GM21447 (cell line): ENCODE data around the gene MYO18A.

Experiments
- ATAC-seq: cut with Tn5 transposase; IDR thresholded peaks from one replicate; pipeline ENCODE4 v1.9.1; 2021; ENCODE audit not compliant: unreplicated experiment

MYO18A gene

DNA sequence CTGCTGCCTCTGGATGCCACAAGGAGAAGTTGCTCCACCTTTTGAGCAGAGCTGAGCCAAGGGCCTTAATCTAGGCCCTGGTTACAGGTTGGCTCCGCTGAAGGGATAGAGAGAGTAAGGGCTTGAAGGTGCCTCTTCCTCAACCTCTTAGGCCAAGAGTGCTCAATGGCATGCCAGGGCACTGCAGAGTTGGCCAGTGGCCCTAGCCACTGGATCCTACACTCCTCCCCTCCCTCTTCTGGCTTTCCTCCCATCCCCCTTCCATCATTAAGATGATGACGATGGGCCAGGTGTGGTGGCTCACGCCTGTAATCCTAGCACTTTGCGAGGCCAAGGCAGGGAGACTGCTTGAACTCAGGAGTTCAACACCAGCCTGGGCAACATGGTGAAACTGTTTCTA is 50.5 kb downstream of the MYO18A start:
- no peak for ATAC-seq

DNA sequence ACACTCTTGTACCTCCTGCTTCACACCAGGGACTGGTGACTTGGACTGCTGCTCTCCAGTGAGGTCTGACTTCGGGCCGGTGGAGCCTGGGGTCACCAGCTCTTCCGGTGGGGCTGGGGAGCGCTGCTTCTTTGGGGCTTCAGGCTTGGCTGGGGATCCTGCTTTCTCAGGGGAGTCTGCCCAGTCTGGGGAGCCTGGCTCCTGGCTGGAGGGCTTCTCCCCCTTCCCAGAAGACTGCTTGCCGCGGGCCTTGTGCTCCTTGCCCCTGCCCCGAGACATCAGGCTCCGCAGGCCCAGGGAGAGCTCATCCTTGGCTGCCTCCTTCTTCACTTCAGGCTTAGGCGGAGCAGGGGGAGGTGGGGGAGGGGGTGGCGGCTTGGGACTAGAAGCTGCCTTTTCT is 52.4 kb downstream of the MYO18A start:
- no peak for ATAC-seq

DNA sequence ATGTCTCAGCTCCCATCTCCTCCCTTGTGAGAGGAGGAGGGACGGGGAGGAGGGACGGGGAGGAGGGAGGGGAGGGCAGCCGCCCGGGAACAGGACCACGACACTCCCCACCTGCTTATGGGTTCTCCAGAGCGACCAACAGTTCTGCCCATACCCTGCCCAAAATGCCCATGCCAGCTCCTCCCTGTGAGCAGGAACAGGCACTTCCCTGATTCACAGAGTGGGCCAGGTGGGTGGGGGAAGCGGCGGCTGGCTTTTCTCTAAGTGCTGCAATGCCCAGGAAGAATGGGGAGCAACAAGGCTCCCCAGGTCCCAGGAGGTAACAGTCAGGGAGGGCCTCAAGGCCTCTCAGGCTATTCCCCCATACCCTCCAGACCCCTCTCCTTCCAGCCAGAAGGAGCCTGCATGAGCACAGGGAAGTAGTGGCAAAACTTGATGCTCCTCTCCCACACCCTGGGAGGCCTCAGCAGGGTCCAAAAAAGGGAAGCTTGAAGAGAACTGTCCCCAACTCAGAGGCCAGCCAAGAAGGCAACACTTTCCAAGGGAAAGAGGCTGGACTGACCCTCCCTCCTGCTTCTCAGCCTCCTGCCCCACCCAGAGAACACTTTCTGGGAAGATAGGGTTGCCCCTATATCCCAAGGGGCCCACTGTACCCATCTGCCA is 53.8 kb downstream of the MYO18A start:
- no peak for ATAC-seq

DNA sequence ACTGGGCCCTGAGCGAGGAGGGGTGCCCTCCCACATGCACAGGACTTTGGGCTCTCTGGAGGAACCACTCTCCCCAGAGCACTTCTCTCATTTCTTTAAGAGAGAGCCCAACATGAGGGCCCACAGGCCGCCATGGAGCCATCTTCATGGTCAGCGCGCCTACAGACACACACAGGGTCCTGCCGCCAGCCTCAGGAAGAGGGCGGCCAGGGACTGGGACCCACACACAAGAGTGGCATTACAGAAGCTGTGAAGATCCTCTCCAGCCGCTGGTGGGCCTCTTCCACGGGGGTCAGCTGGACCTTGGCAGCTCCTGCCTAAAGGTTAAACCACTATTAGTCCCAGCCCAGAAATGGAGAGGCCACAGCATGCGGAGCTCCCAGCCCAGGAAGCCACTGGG is 54.5 kb downstream of the MYO18A start:
- no peak for ATAC-seq

DNA sequence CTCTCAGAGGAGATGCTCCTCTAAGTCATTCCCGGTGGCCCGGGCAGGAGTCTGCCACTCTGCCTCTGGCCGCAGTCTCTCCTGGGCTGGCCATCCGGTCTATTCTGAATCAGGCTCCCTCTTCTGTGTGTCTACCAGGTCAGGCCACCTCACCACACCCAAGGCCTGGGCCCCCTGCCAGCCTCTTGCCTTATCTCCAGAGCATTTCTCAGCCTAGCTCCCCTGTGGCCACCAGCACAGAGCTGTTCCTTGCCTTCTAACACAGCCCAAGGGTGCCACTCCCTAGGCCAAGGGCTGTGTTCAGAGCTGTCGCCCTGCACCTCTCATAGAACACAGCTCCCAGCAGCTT is 55.3 kb downstream of the MYO18A start:
- no peak for ATAC-seq

DNA sequence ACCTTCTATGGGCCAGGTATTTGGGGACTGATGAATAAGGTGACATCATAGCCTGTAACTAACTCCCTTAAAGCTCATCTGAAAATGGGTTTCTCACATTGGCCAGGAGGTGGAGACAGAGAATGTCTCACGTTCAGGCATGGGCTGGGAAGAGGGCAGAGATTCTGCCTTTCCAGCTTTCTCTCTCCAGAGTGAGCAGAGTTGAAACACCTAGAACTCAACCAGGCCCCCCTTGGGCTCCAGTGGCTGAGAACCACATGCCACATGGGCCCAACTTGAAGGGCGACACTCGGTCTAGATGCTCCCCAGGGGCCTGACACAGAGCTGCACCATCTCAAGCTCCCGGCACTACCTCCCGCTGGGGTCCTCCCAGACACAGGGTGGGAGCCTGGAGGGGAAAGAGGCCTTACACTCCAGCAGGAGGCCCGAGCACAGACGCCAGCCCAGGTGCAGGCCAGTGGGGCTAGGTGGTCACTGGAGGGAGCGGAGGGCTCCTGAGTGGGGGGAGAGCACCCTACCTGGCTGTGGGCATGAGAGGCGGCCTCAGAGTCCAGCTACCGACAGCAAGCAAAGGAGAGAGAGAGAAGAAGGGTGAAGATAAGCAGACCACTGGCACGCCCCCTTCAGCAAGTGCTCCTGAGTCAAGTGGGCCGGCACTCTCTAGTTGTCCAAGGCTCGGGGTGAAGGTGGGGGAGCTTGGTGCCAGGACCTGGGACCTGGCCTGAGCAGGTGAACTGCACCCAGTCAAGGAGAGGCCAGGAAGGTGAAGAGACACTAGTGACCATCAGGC is 55.9 kb downstream of the MYO18A start:
- no peak for ATAC-seq

DNA sequence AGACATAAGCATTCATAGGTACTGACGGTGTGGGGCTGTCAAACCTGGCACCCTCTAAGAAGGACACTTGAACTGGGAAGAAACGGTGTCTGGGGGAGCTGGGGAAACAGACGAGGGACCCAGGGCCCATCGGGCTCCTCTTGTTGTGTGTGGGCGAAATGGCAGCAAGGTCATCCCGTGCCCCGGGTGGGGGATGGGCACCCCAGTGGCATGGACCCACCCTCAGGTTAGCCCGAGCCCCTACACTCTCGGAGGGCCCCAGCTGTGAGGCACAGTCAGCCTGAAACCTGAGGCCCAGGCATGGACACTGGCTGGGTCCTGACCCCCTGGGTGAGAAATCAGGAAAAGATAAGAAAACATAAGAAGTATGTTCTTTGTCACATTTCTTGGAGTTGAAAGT is 57.1 kb downstream of the MYO18A start:
- ATAC-seq: no peak

DNA sequence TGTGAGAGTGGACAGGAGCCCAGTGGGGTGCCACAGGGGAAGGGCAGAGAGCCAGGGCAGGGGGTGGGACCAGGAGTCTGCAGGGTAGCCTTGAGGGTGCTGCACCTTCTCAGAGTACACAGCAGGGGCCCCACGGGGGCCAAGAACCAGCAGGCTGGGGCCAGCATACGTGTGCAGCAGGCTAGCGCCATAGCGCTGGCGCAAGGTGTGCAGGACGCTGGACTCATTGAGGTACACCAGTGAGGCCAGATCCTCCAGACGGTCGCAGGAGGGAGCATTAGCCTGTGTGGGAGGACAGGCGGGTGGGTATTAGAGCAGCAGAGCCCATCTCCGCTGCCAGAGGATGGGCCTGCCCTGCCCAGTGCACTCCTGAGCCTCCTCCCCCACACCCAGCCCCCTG is 58.8 kb downstream of the MYO18A start:
- no peak for ATAC-seq

DNA sequence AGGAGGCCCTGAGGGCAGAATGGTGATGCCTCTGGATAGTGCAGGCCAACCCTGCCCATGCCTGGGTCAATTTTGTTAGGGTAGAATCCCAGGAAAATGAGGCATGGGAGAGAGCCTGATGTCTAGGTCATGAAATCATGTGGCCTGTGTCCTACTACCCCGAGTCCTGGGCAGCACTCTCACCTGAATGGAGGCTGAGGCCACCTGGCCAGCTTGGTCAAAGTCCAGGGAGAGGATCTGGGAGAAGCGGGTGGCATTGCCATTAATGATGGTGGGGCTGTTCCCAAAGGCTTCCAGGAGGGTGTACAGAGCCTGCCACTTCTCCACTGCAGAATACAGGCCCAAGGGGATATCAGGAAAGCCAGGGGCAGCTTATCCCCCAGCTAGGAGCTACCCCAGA is 59.8 kb downstream of the MYO18A start:
- no peak for ATAC-seq

DNA sequence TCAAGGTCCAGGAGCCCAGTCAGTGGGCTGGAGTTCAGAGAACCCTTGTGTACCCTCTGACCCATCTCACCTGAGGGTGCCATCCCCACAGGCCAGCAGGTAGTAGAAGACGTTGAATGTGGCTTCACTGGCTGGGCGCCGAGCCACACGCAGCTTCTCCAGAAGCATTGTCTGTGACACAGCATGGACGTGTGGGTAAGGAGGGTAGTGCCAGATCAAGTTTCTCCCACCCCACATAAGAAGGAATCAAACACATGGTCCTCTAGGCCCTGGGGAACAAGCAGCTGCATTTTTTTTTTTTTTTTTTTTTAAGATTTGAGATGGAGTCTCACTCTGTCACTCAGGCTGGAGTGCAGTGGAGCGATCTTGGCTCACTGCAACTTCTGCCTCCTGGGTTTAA is 60.9 kb downstream of the MYO18A start:
- no peak for ATAC-seq

DNA sequence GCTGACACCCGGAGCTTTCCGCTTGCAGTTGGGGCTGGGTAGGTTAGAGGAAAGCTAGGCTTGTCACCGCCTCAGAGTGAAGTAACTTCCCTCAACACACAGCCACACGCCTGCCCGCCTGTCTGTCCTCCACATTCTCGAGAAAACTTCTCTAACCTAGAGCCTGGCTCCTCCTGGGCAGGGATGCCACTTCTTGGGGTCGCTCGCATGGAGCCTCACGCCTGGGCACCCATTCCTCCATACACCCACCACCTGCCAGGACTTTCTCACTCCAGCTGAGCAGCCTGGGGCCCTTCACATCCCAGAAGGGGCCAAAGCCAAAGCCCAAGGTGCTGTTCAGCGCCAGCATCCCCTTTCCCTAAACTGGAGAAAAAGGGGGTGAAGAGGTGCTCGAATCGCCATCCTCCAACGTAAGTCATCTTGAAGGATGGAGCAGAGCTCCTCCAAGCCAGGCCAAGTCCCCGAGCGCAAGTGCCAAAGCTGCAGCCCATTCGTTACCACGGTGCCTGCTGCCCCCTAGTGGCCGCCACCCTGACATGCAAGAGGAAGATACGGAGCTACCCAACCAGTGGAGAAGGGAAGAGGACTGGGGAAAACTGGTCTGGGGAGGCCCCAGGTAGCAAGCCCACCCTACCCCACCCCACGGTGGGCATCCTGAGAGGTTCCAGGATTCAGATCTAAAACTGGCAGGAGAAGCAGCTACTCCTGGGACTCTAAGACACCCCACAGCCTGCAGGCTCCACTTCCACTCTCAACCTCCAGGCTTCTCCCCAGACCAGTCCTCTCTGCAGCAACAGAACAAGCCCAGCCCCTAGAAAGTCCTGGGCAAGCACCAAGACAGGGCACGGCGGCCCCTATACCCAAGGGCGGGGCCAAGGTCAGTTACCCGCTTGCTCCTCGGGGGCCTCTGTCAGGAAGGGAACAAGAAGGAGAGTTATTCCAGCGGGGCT is 63.1 kb downstream of the MYO18A start:
- ATAC-seq: no peak

DNA sequence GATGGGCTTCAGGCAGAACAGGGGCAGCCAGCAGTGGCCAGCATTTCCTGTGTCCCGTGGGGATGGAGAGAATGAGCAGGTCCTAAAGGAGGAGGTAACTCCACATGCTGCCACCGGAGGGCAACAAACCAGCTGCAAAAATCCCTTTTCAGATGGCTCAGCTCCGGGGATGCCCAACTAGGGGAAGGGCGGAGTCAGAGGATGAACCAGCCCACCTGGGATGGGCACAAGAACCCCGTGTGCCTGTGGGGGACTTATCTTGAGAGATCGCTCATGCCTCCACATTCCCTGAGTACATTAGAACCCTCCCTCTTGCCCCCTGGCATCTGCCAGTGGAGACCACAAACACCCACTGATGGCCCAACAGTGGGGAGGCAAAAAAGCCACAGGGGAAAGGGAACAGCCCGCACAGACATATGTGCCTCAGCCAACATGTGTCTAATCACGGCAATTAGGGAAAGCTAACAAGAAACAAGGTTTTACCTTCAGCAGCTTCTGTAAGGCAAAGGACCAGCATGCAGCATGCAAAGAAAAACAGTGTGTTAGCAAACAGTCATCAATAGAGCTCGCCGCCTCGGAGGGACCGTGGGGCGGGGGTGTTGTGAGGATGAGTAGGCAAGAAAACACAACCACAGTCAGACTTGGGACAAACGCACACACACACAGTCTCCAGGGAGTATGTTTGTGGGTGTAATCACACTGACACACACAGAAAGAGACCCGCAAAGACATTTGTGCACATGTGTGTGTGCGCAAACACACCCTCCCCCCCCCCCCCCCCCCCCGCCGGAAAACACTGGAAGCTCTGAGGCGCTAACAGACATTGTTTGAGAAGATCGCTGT is 64.0 kb downstream of the MYO18A start:
- no peak for ATAC-seq

DNA sequence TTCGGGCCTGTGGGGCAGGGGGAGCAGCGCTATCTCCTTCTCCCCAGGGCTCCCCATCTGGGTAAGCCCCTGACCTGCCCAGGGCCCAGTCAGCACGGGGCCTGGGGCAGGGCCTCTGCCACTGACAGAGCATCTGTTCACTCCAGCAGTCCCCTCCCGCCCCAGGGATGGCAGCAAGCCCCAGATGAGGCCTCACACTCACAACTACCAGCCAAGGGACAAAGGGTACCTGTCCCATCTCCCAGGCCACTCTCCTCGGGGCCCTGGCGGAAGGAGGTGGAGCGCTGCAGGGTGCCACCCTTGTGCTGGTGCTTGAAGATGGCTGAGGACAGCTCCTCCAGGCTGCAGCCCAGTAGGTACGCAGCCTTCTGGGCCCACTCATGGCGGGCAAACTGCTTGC is 64.8 kb downstream of the MYO18A start:
- ATAC-seq: no peak

DNA sequence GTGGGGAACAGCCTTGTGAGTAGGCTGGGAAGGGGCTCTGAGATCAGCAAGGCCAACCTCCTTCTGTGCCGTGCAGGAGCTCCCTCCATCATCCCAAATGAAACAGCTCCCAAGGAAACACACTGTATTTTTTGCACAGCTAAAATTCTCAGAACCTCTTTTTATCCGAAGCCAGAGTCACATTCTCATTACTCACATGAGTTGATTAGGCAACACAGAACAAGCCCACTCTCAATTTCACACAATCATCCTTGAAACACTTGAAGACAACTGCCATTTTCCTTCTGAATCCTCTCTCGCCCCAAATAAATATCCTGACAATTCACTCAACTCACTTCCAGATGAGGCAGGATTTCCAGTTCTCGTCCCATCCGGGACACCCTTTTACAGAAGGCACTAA is 66.1 kb downstream of the MYO18A start:
- no peak for ATAC-seq

DNA sequence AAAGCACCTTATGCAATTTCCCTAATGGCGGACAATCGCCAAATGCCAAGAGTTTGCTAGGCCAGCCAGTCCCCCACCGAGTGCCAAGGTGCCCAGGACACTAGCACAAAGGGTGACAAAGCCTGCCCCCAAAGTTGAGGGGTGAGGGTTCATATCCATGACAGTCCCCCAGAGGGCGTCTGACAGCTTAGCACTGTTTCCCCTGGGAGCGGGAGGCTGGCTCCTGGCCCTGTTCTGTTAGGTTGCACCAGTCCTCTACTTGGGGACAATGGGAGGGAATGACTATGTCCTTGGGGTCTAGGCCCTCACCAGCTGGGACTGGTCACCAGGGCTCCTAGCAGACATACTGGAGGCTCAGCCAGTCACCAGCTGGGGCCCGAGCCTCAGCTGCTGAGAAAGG is 66.9 kb downstream of the MYO18A start:
- no peak for ATAC-seq

DNA sequence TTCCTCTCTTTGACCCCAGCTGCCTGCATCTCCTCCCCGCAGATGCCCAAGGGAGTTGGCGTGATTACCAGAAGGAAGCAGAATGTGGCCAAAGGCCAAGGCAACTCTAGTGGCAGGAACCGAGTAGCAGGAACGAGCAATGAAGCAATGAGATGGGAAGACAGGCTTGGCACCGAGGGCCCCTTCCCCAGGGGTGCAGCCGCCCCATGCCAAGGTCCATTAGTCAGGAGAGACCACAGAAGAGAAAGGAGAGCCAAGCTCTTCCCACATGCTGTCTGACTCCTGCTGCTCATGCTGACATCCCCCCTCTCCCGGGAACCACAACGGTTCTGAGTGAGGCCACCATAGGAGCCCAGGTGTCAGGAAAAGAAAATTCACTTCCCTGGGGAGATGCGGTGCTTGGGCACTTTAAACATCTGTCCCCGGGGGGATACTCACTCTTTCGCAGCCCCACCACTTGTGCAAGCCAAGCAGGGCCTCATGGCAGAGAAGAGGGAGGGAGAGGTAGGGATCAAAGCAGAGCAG is 67.4 kb downstream of the MYO18A start:
- no peak for ATAC-seq

DNA sequence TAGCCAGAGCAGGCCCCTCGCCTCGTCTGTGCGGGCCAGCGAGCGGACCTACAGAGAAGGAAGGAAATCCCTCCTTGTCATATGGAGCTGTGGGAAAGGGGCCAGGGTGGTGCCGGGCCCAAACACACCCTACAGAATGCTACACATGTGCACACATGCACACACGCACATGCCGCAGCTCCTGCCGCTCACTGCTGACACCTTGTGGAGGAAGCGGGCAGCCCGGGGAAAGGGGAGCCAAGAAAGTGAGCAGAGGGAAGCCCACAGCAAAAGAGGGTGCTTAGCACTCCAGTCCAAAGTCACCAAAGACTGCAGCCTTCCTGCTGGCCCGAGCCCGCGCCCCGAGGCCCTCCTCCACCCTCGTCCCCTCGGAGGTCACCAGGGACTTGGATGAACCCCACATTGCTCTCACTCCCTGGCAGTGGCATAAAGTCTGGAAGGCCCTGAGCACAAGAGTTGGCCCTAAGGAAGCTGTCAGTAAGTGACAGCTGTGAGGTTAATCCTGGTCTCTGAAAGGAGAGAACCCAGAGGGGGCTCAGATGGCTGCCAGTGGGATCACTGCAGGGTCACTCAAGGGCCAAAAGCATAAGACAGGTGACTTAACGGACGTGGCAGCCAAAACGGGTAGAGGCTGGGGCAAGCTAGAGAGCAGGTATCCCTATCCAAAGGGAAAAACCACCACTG is 68.2 kb downstream of the MYO18A start:
- no peak for ATAC-seq

DNA sequence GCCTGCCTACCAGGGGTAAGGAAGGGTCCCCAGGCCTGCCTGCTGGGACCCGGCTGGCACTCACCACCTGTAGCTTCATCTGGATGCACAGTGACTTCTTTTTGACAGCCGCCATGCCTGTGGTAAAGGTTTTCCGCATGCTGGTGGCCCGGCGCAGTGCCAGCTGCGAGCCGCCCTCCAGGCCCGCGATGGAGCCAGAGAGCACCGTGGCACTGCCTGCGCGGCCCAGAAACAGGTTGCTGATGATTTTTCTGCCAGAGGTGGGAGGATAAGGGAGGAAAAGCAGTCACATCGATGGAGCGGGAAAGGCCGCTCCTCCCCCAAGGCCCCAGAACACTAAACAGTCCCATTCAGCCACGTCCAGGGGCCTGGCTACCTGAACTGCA is 69.8 kb downstream of the MYO18A start:
- no peak for ATAC-seq

DNA sequence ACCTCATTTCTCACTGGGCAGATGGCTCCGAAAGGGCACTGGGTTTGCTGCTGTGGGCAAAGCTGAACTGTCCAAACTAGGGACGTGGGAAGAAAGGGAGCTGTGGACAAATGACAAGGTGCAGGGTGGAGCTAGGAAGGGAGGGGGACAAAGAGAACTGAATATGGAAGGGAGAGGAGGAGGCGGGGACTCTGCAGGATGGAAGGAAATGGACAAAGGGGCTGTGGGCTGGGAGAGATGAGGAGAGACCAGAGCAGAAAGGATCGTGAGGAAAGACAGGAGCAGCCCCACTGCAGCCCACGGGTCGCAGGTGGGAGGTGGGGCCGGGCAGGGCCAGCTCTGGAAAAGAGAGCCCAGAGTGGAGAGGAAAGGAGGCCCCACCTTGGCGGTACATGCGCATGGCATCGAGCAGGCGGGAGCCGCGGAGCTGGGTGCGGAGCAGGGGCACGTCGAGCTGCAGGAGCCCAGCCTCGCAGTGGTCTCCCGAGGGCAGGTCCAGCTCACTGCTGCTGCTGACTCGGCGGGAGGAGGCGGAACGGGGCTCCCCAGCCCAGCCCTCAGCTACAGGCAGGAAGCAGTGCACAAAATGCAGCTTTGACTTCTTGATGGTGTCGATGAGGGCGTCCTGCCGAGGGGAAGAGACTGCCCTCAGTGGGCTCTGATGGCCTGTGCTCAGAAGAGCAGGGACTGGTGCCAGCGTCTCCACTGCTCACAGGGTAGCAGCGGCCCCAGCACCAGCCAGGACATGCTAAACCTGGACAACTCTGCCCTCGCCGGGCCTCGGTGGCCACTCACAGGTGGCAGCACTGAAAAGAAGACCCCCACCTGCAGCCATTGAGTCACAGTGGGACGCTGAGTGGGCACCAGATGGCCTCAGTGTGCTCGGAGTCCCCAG is 70.5 kb downstream of the MYO18A start:
- ATAC-seq: no peak
